HG03439 (cell line): ENCODE measurements around the gene ST3GAL2.
"Not testable (repeated sequence)": the region's sequence is repeated elsewhere in the genome, so short reads cannot be mapped to it uniquely, and the experiment has no call there.

Experiments
- ATAC-seq: cut with Tn5 transposase; IDR thresholded peaks from one replicate; pipeline ENCODE4 v1.9.1; 2021; ENCODE audit warnings: mild to moderate bottlenecking, moderate library complexity; ENCODE audit not compliant: unreplicated experiment

Gene ST3GAL2

GRCh38 chr16:70467608-70468007 is 28.7 kb upstream of the ST3GAL2 start:
- no peak for ATAC-seq

GRCh38 chr16:70467113-70467512 is 28.2 kb upstream of the ST3GAL2 start:
- no peak for ATAC-seq

- no peak for ATAC-seq
Measured at GRCh38 chr16:70466805-70467076, 27.8 kb upstream of the ST3GAL2 start.

GRCh38 chr16:70465999-70466804 is 27.3 kb upstream of the ST3GAL2 start:
- ATAC-seq: no peak

GRCh38 chr16:70463235-70463634 is 24.3 kb upstream of the ST3GAL2 start:
- ATAC-seq: no peak

- ATAC-seq: no peak
Measured at GRCh38 chr16:70460737-70461261, 21.9 kb upstream of the ST3GAL2 start.

GRCh38 chr16:70457446-70458166 is 18.7 kb upstream of the ST3GAL2 start:
- no peak for ATAC-seq

- no peak for ATAC-seq
Measured at GRCh38 chr16:70455910-70456309, 17.0 kb upstream of the ST3GAL2 start.

- peak; percentile 79 for ATAC-seq
Measured at GRCh38 chr16:70454222-70455034, 15.5 kb upstream of the ST3GAL2 start, which contains the start of gene FCSK. TSS of gene FCSK (plus strand) at chr16:70454595. CDS start at chr16:70463191, 8,596 bp downstream.

GRCh38 chr16:70453892-70454221 is 15.0 kb upstream of the ST3GAL2 start:
- peak; percentile 9 for ATAC-seq

GRCh38 chr16:70453117-70453891 is 14.4 kb upstream of the ST3GAL2 start:
- ATAC-seq: no peak

GRCh38 chr16:70451004-70451340 is 12.1 kb upstream of the ST3GAL2 start:
- not testable (repeated sequence) for ATAC-seq

- ATAC-seq: not testable (repeated sequence)
Measured at GRCh38 chr16:70450142-70451003, 11.5 kb upstream of the ST3GAL2 start.

GRCh38 chr16:70448075-70448474 is 9.2 kb upstream of the ST3GAL2 start:
- ATAC-seq: no peak

- no peak for ATAC-seq
Measured at GRCh38 chr16:70444249-70445063, 5.6 kb upstream of the ST3GAL2 start.

- ATAC-seq: no peak
Measured at GRCh38 chr16:70442344-70442743, 3.4 kb upstream of the ST3GAL2 start.

- ATAC-seq: no peak
Measured at GRCh38 chr16:70441406-70441990, 2.6 kb upstream of the ST3GAL2 start.

- no peak for ATAC-seq
Measured at GRCh38 chr16:70440009-70440692, 1.3 kb upstream of the ST3GAL2 start.
